Upper lobe of left lung (tissue), 6 donors: ENCODE results near the gene PRKCE. TPM values are rescaled to one million over a fixed set of nuclear protein-coding genes. Genes with fewer than 3 reads are reported as not detected.

ENCODE experiments used
- ATAC-seq, 2 donors: fragments of 200-7000 bp; cut with Tn5 transposase; one replicate each; pipeline ENCODE4 v1.9.1; 2022; ENCODE audit warnings: mild to moderate bottlenecking in 2 of 2, moderate library complexity in 2 of 2; ENCODE audit not compliant: low FRiP score in 2 of 2
- DNase-seq, 2 donors: peaks; one replicate each; pipeline ENCODE4 v3.0.0-alpha.2; 2019 to 2020
- H3K27ac ChIP-seq, 4 donors: fragments of 200-600 bp; sonication (generic); one replicate each; pipeline ENCODE4 v1.5.1; 2016 to 2019
- H3K27me3 ChIP-seq, 4 donors: fragments of 200-600 bp; sonication (generic); one replicate each; pipeline ENCODE4 v1.5.1; 2017 to 2019
- H3K36me3 ChIP-seq, 4 donors: fragments of 200-600 bp; sonication (generic); one replicate each; pipeline ENCODE4 v1.5.1; 2016 to 2019
- H3K4me1 ChIP-seq, 4 donors: fragments of 200-600 bp; sonication (generic); one replicate each; pipeline ENCODE4 v1.5.1; 2018 to 2019
- H3K4me3 ChIP-seq, 4 donors: fragments of 200-600 bp; sonication (generic); one replicate each; pipeline ENCODE4 v1.5.1; 2017 to 2019; ENCODE audit warnings: mild to moderate bottlenecking in 2 of 4, moderate library complexity in 1 of 4
- H3K9me3 ChIP-seq, 4 donors: fragments of 200-600 bp; sonication (generic); one replicate each; pipeline ENCODE4 v1.5.1; 2018 to 2019
- EP300 ChIP-seq, 4 donors: sonication (generic); formaldehyde crosslinking; IDR thresholded peaks; one replicate each; pipeline ENCODE4 v1.5.1; 2017; ENCODE audit warnings: antibody characterized with exemption in 4 of 4, control low read depth in 2 of 4
- POLR2A ChIP-seq, 4 donors: fragments of 450-650 bp; IDR thresholded peaks; one replicate each; pipeline ENCODE4 v1.5.1; 2016 to 2017; ENCODE audit warnings: antibody characterized with exemption in 4 of 4, mild to moderate bottlenecking in 2 of 4
- POLR2AphosphoS5 ChIP-seq, 2 donors: sonication (generic); formaldehyde crosslinking; IDR thresholded peaks; one replicate each; pipeline ENCODE4 v1.5.1; 2017; ENCODE audit warnings: antibody characterized with exemption in 2 of 2
- WGBS, 2 donors: methylation state at CpG; one replicate each; pipeline ENCODE4 v1.1.5; 2017 to 2018; 5-methylcytosine and 5-hydroxymethylcytosine counted together
- total RNA-seq, 6 donors: library from RNA; depleted of rRNA in 4 of 6; stranded (reverse); fragments of >200 nt in 4 of 6; gene quantifications; one replicate each; pipeline versions ENCODE4 v1.1.0 to v1.2.1, GENCODE V29; 2016 to 2021
- TF ChIP-seq, protein P1 (sequence below), 6 experiments: fragments of 450-650 bp in 4 of 6; fragments of 200-600 bp in 2 of 6; sonication (generic) in 2 of 6; IDR thresholded peaks; one replicate each; pipeline ENCODE4 v1.5.1; 2016 to 2019; ENCODE audit warnings: antibody characterized with exemption in 6 of 6
- donor health status: DM: no; HTN: no; CAD: no; lungs with moderate emphysema.
- donor health status: DM: no; HTN: yes; CAD: no; lungs with severe emphysema.

Gene PRKCE
- total RNA-seq, 6 donors from 2014 or later: 54.9 to 124 (median 75.6) TPM

DNA sequence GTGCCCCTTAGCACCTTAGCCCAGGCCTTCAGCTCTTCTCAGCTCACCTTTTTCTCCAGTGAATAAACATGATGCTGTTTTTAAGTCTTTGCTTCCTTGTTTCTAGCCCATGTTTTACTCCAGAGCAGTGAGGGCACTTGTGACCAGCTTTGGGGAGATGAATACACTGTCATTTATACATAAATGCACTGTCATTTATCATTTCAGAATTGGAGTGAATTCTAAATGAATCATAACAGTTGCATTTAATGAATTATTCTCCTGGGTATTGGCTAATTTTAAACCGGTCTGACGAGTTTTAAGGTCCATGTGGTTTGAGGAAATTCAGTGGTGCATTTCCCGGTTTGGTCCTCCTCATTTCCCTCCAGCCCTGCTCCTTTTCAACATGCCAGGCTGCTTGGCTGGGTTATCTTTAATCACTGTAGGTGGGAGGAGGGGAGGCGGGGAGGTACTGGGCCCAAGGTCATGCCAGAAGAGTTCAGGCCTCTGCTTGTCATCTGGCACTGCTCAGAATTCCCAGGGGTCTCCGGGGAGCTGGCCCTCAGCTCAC lies 23.9 kb downstream of the PRKCE start:
- peak in 1 of 2 donors; percentile 32 for TF ChIP-seq POLR2AphosphoS5 (IDR thresholded peaks at IDR 0.05)
- TF ChIP-seq, protein P1, sequence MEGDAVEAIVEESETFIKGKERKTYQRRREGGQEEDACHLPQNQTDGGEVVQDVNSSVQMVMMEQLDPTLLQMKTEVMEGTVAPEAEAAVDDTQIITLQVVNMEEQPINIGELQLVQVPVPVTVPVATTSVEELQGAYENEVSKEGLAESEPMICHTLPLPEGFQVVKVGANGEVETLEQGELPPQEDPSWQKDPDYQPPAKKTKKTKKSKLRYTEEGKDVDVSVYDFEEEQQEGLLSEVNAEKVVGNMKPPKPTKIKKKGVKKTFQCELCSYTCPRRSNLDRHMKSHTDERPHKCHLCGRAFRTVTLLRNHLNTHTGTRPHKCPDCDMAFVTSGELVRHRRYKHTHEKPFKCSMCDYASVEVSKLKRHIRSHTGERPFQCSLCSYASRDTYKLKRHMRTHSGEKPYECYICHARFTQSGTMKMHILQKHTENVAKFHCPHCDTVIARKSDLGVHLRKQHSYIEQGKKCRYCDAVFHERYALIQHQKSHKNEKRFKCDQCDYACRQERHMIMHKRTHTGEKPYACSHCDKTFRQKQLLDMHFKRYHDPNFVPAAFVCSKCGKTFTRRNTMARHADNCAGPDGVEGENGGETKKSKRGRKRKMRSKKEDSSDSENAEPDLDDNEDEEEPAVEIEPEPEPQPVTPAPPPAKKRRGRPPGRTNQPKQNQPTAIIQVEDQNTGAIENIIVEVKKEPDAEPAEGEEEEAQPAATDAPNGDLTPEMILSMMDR (IDR thresholded peaks at IDR 0.05): no peak
- no peak for TF ChIP-seq POLR2A (IDR thresholded peaks at IDR 0.05)
- peak in 2 of 4 donors; percentile 17 to 78 for TF ChIP-seq EP300 (IDR thresholded peaks at IDR 0.05)
- whole genome bisulfite sequencing, 2 donors: 45 to 49% methylated on average over 5 of the region's 5 CpGs
- H3K4me1 ChIP-seq: peaks cover 22 to 42% (median 22%) of the 10 kb centered on the region in 4 donors
- H3K9me3 ChIP-seq: no peaks in the 10 kb centered on the region
- H3K27me3 ChIP-seq: no peaks in the 10 kb centered on the region
- ATAC-seq (peak; percentile 60 to 83), DNase-seq (peak in 1 of 2 donors; percentile 76)
- H3K4me3 ChIP-seq: no peak overlapping the region
- H3K36me3 ChIP-seq: no peaks in the 10 kb centered on the region
- peak overlapping the region; percentile 59 to 75 (median 68) for H3K27ac ChIP-seq

DNA sequence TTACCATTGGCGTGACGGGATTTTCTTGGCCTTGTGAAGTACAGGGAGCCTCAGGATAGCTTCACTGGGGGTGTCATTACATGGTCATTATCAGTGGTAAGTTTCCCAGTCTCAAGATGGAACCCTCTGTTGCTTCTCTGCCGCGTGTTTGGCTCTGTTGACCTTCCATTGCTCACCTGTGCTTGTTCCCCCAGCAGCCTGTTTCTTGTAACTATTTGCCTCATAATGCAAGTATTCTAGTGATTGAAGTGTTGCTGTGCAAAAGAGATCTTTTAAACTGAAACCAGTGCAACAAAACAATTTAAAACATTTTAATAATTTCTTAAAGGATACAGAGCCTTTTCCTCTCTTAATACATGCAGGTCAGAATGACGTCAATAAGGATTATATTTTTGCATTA lies 24.6 kb downstream of the PRKCE start:
- H3K36me3 ChIP-seq: no peaks in the 10 kb centered on the region
- H3K9me3 ChIP-seq: no peaks in the 10 kb centered on the region
- H3K4me3 ChIP-seq: no peak overlapping the region
- ATAC-seq (no peak), DNase-seq (no peak)
- H3K27ac ChIP-seq: peak overlapping the region; percentile 46 to 75 (median 62)
- no peak for TF ChIP-seq EP300 (IDR thresholded peaks at IDR 0.05)
- no peak for TF ChIP-seq POLR2A (IDR thresholded peaks at IDR 0.05)
- TF ChIP-seq, protein P1 (IDR thresholded peaks at IDR 0.05): no peak
- TF ChIP-seq POLR2AphosphoS5 (IDR thresholded peaks at IDR 0.05): no peak
- H3K4me1 ChIP-seq: peaks cover 22 to 42% (median 22%) of the 10 kb centered on the region in 4 donors
- H3K27me3 ChIP-seq: no peaks in the 10 kb centered on the region
- WGBS, 2 donors: 82 to 89% methylated on average over 5 of the region's 5 CpGs

DNA sequence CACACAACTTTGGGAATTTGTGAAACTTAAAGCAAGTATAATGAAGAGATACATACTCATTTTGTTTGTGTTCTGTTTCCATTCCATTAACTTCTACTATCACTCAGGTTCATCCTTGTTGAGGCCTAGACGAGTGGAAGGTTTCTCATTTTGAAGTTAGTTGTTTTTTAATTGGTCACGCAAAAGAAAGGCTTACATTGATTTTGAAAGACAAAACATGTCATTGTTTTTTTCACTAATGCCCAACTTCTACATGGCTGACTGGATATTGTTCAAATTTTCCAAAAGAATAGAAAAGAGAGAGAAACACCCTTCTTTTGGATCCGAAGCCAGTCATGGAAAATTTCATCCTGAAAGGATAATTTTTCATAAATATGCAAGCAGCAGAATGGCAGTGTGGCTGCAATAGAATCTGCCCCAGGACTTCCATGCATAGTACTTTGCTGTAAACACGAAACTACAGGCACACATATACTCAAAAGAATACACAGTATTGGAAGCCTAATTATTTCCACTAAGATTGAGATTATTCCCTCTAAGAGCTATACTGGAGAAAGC lies 27.4 kb downstream of the PRKCE start:
- Histone ChIP-seq H3K4me1 (peaks cover 28 to 59% (median 34%) of the 10 kb centered on the region in 4 donors), H3K4me3 (no peak overlapping the region), H3K27me3 (no peaks in the 10 kb centered on the region), H3K27ac (no peak overlapping the region), H3K9me3 (no peaks in the 10 kb centered on the region), H3K36me3 (no peaks in the 10 kb centered on the region)
- no peak for ATAC-seq
- TF ChIP-seq POLR2AphosphoS5 (IDR thresholded peaks at IDR 0.05) (no peak), POLR2A (IDR thresholded peaks at IDR 0.05) (no peak), EP300 (IDR thresholded peaks at IDR 0.05) (no peak)
- TF ChIP-seq, protein P1 (IDR thresholded peaks at IDR 0.05): no peak
- no peak for DNase-seq
- WGBS, 2 donors: 87 to 91% methylated on average over 4 of the region's 4 CpGs

DNA sequence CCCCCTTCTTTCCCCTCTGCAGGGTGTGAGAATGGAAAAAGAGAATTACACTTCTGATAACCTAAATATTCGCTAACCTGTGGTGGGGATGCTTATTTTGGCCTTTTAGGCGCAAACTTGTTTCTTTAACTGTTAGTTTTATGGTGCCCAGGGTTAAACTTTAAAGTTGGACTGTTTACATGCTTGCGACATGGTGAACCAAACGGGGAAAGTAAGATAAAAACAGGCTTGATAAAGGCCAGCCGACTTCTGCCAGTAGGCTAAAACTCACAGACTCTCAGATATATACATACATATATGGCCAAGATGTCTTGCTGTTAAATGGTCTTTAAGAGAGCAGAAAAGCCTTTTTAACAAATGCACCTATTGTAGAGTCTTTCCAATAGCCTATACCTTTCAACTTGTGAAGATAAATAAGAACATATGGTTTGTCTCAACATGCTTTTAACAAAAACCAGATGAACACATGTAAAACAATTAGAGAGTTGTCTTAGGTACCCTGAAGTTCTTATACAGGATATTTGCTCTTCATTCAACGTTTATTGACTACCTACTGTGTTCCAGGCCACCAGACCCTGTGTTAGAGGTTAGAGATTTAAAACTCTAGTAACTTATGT lies 29.0 kb downstream of the PRKCE start:
- H3K27me3 ChIP-seq: no peaks in the 10 kb centered on the region
- ATAC-seq: no peak

More for the DNA sequence above, 29.0 kb downstream of the PRKCE start:
- 76 to 83% methylated on average over 6 of the region's 6 CpGs for WGBS, 2 donors
- H3K9me3 ChIP-seq: no peaks in the 10 kb centered on the region
- no peak overlapping the region for H3K4me3 ChIP-seq
- TF ChIP-seq POLR2A (IDR thresholded peaks at IDR 0.05) (no peak), POLR2AphosphoS5 (IDR thresholded peaks at IDR 0.05) (no peak), EP300 (IDR thresholded peaks at IDR 0.05) (no peak)
- TF ChIP-seq, protein P1 (IDR thresholded peaks at IDR 0.05): no peak
- no peak overlapping the region for H3K27ac ChIP-seq
- H3K4me1 ChIP-seq: peaks cover 23 to 57% (median 25%) of the 10 kb centered on the region in 4 donors
- no peak for DNase-seq
- no peaks in the 10 kb centered on the region for H3K36me3 ChIP-seq
